ENCODE measurements around the gene ENKUR. TPM values are rescaled to one million over a fixed set of nuclear protein-coding genes. Genes with fewer than 3 reads are reported as not detected.
"Not testable (repeated sequence)": the region's sequence is repeated elsewhere in the genome, so short reads cannot be mapped to it uniquely, and the experiment has no call there.

Gene ENKUR
- total RNA-seq, 4 donors from 2014 or later, result not detected

- intact Hi-C loops (cut with DNase I; ENCODE audit: low total_unique reads), result no loop called here
Observed at GRCh38 chr10:24971374-24971773, 44.6 kb downstream of the ENKUR start.

GRCh38 chr10:24969841-24970281 is 46.1 kb downstream of the ENKUR start:
- TF ChIP-seq CTCF (IDR thresholded peaks at IDR 0.05) (no peak), POLR2A (IDR thresholded peaks at IDR 0.05) (no peak)
- intact Hi-C loops (cut with DNase I; ENCODE audit: low total_unique reads), result no loop called here
- H3K4me3 ChIP-seq (ENCODE audit: low read depth, poor library complexity, severe bottlenecking), result no peak overlapping the region
- WGBS, 2 donors, result 48 to 53% methylated on average over 2 of the region's 2 CpGs
- DNase-seq (ENCODE audit: low spot score in 2 of 2), result no peak

More at GRCh38 chr10:24971374-24971773, 44.6 kb downstream of the ENKUR start:
- TF ChIP-seq POLR2A (IDR thresholded peaks at IDR 0.05) (no peak), CTCF (IDR thresholded peaks at IDR 0.05) (no peak)
- no peak overlapping the region for H3K4me3 ChIP-seq (ENCODE audit: low read depth, poor library complexity, severe bottlenecking)
- DNase-seq (ENCODE audit: low spot score in 2 of 2), result no peak

- H3K4me3 ChIP-seq (ENCODE audit: low read depth, poor library complexity, severe bottlenecking); intact Hi-C loops (cut with DNase I; ENCODE audit: low total_unique reads); DNase-seq (ENCODE audit: low spot score in 2 of 2): not testable (repeated sequence)
- WGBS, 2 donors, result 94 to 97% methylated on average over 11 of the region's 11 CpGs
Observed at GRCh38 chr10:24968951-24969350, 47.0 kb downstream of the ENKUR start.

GRCh38 chr10:24968349-24968748 is 47.6 kb downstream of the ENKUR start:
- no peak for TF ChIP-seq POLR2A (IDR thresholded peaks at IDR 0.05)
- TF ChIP-seq CTCF (IDR thresholded peaks at IDR 0.05), result no peak
- intact Hi-C loops (cut with DNase I; ENCODE audit: low total_unique reads), result no loop called here
- H3K4me3 ChIP-seq (ENCODE audit: low read depth, poor library complexity, severe bottlenecking), result no peak overlapping the region
- WGBS, 2 donors, result 96 to 97% methylated on average over 7 of the region's 7 CpGs
- no peak for DNase-seq (ENCODE audit: low spot score in 2 of 2)

- TF ChIP-seq CTCF (IDR thresholded peaks at IDR 0.05), result no peak
- no peak for TF ChIP-seq POLR2A (IDR thresholded peaks at IDR 0.05)
- no peak overlapping the region for H3K4me3 ChIP-seq (ENCODE audit: low read depth, poor library complexity, severe bottlenecking)
- DNase-seq (ENCODE audit: low spot score in 2 of 2), result no peak
- intact Hi-C loops (cut with DNase I; ENCODE audit: low total_unique reads), result no loop called here
- WGBS, 2 donors, result 90 to 94% methylated on average over 5 of the region's 5 CpGs
Observed at GRCh38 chr10:24966962-24967481, 48.9 kb downstream of the ENKUR start.

- H3K4me3 ChIP-seq (ENCODE audit: low read depth, poor library complexity, severe bottlenecking), result no peak overlapping the region
- intact Hi-C loops (cut with DNase I; ENCODE audit: low total_unique reads), result no loop called here
- no peak for DNase-seq (ENCODE audit: low spot score in 2 of 2)
- no peak for TF ChIP-seq CTCF (IDR thresholded peaks at IDR 0.05)
- TF ChIP-seq POLR2A (IDR thresholded peaks at IDR 0.05), result no peak
- 81 to 84% methylated on average over 3 of the region's 3 CpGs for WGBS, 2 donors
Observed at GRCh38 chr10:24965051-24965450, 50.9 kb downstream of the ENKUR start.

Data from lower leg skin (tissue), 4 donors.